GM12874 (cell line): ENCODE results near the gene MATN4.

Experiments used
- TF ChIP-seq, protein P1 (sequence below): IDR thresholded peaks from 2 replicates; pipeline ENCODE4 v1.5.1; 2011; ENCODE audit warnings: low read depth, mild to moderate bottlenecking, control low read depth, low read length, moderate library complexity; ENCODE audit not compliant: insufficient read depth

Gene MATN4

DNA sequence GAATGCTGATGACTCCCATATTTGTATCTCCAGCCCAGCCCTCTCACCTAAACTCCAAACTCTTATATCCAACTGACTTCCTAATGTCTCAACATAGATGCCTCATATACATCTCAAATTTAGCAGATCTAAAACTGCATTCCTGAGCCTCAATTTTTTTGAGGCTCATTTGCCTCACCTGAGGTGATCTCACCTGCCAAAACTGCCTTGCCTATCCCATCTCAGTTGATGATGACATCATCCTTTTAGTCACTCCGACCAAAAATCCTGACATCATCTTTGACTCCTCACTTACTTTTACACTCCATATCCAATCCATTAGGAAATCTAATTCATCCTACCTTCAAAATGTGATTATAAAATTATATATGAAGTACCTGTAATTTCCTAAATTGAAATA lies 28.1 kb downstream of the MATN4 start:
- TF ChIP-seq, protein P1, sequence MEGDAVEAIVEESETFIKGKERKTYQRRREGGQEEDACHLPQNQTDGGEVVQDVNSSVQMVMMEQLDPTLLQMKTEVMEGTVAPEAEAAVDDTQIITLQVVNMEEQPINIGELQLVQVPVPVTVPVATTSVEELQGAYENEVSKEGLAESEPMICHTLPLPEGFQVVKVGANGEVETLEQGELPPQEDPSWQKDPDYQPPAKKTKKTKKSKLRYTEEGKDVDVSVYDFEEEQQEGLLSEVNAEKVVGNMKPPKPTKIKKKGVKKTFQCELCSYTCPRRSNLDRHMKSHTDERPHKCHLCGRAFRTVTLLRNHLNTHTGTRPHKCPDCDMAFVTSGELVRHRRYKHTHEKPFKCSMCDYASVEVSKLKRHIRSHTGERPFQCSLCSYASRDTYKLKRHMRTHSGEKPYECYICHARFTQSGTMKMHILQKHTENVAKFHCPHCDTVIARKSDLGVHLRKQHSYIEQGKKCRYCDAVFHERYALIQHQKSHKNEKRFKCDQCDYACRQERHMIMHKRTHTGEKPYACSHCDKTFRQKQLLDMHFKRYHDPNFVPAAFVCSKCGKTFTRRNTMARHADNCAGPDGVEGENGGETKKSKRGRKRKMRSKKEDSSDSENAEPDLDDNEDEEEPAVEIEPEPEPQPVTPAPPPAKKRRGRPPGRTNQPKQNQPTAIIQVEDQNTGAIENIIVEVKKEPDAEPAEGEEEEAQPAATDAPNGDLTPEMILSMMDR, result no peak

DNA sequence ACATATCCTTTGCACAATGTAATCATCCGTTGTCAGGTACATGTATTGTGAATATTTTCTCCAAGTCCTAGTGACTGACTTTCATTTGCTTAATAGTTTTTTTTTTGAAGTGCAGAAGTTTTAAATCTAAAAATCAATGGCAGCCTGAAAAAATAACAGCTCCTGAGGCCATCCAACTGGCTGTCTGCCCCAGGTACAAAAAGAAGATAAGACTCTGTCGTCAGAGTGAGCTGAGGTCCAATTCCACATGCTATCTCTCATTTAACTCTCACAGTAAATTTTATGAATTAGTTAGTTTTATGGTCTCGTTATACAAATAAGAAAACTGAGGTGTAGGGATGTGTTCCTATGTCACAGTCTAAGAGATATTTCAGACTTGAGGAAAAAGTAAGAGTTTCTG lies 32.8 kb downstream of the MATN4 start:
- TF ChIP-seq, protein P1, result no peak

DNA sequence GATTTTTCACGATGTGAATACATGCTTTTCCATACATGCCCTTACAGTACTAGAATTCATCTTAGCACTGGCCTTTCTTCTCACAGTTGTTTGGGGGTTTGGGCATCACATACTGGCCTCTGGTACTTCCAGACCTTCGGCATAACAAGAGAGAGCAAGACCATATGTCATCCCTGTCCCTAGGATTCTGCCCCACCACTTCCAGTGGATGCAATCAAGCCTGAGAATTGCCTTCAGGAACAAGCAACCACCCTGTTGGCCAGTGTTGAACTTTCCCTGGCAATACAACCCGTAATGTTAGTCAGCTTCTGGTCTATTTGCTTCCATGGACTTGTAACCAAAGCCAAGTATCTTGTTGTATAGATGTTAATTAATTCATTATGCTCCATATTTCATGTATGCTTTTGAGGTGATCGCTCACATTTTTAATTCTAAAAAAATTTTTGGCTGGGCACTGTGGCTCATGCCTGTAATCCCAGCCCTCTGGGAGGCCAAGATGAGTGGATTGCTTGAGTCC lies 38.3 kb downstream of the MATN4 start:
- TF ChIP-seq, protein P1, result no peak

DNA sequence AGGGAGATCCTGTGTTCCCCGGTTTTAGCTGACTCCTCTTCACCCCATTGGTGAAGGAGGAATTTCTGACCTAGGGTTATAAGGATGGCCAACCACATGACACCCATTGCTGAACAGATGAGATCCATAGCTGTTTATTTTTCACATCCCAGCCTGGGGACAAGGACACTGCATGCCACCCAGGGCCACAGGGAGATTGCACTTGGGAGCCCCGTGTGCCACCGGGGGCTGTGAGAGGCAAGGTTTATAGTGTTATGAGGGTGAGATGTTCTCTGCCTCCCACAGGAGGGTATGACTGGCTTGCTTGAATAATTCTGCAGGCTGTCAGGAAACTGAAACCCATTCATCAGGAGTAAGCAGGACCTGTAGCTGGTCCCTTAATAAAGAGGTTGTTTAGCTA lies 39.0 kb downstream of the MATN4 start:
- TF ChIP-seq, protein P1, result no peak

DNA sequence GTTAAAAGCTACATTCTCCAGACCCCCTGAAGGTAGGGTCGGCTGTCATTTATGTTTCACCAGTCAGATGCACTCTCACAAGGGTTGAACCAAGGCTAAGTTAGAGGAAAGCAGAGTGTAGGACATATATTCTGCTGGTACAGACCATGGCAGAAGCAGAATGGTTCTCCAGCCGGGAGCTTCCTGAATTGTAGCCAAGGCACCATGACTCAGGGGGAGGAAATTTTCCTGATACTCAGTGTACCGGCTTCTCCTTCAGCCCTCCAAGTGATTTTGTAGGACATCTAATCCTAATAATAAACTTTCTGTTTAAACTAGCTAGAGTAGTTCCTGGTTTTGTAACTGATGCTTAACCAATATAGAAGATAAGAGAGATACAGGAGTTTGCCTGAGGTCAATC lies 39.6 kb downstream of the MATN4 start:
- TF ChIP-seq, protein P1, result no peak

DNA sequence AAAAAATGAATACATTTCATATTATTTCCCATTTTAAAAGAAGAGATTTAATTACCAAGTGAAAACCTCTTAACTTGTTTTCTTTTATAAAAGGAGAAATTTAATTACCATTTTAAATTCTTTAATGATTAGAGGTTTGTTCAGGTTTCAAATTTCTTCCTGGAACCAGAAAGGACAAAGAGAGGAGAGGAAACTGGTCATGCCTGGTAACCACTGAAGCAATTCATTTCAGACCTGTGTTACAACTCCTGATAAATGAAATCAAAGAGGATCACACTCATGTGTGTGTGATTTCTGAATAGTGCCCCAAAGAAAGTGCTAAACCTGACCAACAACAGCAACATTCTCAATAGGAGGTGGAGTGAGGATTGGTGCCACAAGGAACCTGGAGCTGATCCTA lies 41.1 kb downstream of the MATN4 start:
- TF ChIP-seq, protein P1, result no peak

DNA sequence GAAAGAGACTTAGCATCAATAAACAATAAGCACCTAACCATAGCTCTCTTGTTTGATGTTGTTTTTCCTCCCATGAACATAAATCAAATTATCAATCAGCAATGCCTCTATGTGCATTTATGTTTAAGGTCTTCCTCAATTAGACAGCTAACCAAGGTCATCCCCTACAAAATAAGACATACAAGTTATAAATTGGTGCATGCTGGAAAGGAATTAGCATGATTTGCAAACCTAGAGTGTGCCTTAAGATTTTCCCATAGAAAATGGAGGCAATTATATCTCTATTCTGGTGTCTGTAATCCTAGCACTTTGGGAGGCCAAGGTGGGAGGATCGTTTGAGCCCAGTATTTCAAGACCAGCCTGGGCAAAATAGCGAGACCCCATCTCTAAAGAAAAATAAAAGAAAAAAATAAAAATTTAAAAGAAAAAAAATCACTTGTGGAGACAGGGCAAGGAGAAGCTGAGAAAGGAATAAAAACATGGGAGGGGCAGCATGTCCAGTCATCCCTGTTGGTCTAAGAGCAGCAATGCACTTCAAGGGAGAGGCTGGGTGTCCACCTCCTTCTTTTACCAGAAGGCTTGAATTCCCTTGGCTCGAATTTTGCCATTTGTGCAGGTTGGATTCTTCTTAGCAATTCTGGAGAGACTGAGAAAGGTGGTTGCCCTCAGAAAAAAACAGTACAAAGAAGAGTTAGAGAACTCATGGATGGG lies 44.4 kb downstream of the MATN4 start:
- TF ChIP-seq, protein P1, result no peak
